CD4-positive, alpha-beta T cell treated with Interleukin-21 for 1 hour (primary cell): Measurements from ENCODE around the gene SPTLC3.
A peak's percentile ranks its signal among the peaks of the same experiment; 100 is the strongest.

ENCODE experiments used
- DNase-seq: peaks from one replicate; pipeline ENCODE4 v3.0.0-alpha.2; 2020

The SPTLC3 gene

DNA sequence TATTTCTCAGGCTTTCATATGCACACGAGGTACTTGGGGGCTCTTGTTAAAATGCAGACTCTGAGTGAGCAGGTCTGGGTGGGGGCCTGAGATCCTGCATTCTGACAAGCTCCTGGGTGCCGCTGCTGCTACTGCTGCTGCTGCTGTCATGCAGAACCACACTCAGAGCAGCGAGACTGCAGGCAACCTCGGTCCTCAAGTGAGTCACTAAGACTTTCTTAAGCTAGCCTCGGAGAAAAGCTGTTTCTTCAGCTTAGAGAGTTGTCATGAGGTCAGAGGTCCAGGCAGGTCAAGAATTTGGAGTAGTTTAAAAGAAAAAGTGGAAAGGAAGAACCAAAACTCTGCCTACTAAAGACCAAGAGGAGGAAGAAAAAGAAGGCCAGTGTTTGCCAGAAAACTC is 92.9 kb downstream of the SPTLC3 start:
- no peak for DNase-seq

DNA sequence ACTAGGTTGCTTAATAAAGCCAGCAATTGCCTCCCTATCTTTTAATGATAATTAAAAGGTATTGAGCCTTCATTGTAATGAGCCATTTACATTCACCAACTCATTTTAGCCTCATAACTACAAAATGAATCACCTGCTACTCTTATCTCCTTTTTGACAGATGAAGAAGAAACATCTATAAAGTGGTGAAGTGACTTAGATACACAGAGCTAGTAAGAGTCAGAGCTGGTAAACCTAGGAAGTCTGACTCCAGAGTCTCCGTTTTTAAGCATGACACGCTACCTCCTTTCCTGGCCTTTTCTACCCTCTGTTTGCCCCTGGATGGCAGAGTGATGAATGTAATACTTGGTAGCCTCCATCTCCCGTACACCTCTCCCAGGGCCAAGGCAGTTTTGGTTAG is 93.5 kb downstream of the SPTLC3 start:
- no peak for DNase-seq

DNA sequence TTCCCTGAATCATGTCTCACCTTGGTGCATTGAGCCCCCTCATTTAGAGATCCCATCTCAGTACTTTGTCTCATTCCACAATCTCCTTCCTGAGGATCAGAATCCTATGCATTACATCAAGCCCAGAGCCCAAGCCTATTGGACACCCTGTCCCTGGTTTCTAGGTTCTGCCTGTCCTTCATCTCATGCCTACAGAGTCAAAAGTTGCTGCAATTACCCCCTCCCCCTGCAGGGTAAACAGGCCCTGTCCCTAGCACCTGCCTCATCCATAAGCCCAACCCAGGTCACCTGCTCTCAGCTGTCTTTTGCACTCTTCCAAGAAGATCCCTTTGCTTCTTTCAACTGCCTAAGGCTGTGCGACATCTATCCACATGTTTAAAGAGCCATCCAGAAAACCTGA is 93.9 kb downstream of the SPTLC3 start:
- no peak for DNase-seq

- no peak for DNase-seq
Measured at GRCh38 chr20:13105039-13105438, 96.3 kb downstream of the SPTLC3 start.

GRCh38 chr20:13105864-13106457 is 97.2 kb downstream of the SPTLC3 start:
- DNase-seq: peak; percentile 16

DNA sequence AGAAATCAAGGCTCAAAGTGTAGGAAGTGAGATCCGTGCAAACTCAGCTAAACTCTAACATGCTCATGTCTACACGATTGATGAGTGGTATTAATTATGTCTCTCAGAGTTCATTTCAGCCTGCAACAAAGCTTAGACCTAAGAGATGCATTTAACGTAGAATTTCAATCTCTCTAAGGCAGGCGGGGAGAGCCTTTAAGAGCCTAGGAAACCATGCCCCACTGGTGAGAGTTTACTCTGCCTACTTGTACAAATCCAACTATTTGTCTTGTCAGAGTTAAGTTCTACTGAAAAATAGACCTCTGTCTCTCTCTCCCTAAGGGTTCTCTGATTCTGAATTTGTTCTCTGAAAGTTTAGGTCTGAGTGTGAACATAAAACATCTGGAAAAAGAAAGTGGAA is 100.9 kb downstream of the SPTLC3 start:
- DNase-seq: no peak

- no peak for DNase-seq
Measured at GRCh38 chr20:13110796-13111195, 102.0 kb downstream of the SPTLC3 start.

- no peak for DNase-seq
Measured at GRCh38 chr20:13111249-13111911, 102.6 kb downstream of the SPTLC3 start.

DNA sequence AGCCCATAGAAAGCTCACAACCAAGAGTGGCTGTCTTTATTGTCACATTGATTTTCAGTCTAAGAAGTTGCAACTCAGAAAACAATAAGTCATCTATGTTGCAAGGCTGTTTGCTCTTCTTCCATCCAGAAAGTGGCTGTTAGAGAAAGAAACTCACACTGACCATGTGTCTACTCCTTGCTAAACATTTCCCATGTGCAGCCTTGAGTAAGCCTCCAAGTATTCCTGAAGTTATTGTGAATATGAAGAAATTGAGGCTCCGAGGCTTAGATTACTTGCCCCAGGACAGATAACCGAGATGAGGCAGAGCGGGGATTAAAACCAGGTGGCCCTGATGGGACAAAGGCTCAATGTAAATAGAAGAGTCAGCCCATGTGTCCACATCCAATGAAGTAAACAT is 105.0 kb downstream of the SPTLC3 start:
- DNase-seq: no peak

- DNase-seq: no peak
Measured at GRCh38 chr20:13117200-13117599, 108.4 kb downstream of the SPTLC3 start.

DNA sequence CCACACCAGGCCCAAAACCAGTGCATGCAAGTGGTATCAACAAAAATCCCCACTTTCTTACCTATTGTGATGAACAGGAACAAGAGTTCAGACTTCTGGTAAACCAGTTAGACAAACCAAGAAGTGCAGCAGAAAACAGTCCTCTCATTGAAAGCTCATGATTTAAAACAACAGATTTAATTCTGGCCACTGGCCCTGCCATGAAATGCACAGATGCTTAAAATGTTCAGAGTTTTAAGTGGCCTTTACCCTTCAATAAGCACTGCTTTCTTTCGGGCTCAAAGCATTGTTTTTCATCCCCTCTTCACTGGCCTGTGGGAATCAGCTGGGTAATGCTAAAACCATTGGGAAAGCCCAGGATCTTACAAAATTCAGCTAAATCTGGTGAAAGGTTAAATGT is 109.9 kb downstream of the SPTLC3 start:
- no peak for DNase-seq

- DNase-seq: peak; percentile 72
Measured at GRCh38 chr20:13119583-13119982, 110.8 kb downstream of the SPTLC3 start.

DNA sequence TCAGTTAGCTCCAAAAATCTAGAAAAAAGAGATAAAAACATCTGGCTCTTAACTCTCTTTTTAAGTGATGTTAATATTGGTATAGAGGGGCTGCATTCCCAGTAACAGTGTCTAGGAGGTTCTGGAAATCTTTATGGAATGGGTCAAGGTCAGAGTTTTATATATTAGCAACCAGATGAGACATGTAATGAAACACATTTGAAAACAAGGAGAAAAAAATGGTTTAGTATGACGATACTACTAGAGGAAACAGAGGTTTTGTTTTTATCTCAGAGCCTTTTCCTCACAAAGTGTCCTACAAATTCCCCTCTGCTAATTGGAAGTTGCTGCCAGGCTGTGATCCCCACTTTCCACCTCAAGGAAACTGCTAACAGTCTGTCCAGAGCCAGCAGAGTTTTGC is 111.7 kb downstream of the SPTLC3 start:
- no peak for DNase-seq

GRCh38 chr20:13121840-13122515 is 113.2 kb downstream of the SPTLC3 start:
- DNase-seq: no peak

DNA sequence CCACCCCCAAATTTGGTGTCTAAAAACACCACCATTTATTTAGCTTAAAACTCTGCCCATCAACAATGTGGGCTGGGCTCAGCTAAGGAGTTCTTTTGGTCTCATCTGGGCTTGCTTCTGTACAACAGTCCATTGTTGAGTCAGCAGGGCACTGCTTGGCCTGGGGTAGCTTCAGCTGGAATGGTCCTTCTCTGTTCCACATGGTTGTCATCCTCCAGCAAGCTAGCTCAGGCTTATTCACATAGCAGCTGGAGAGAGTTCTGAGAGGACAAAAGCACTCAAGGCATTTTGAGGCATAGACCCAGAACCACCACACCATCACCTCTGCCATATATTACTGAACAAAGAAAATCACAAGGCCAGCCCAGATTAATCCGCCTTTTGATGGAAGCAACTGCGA is 116.7 kb downstream of the SPTLC3 start:
- DNase-seq: no peak

DNA sequence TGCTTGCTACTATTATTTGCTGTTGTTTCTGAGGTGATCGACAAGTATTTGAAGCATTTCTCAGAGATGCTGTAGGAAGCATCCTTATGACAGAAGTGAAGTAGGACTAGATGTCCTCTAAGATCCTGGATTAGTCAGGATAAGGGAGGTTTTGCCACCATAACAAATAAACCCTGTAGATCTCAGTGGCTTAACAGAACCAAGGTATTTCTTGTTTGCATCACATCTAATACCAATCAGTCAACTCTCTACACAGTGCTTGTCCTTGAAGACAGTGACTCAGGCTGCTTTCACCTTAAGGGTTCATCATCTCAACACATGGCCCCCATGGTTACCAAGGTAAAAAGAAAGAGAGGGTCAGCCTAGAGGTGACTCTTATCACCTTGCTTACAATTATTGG is 119.4 kb downstream of the SPTLC3 start:
- no peak for DNase-seq

DNA sequence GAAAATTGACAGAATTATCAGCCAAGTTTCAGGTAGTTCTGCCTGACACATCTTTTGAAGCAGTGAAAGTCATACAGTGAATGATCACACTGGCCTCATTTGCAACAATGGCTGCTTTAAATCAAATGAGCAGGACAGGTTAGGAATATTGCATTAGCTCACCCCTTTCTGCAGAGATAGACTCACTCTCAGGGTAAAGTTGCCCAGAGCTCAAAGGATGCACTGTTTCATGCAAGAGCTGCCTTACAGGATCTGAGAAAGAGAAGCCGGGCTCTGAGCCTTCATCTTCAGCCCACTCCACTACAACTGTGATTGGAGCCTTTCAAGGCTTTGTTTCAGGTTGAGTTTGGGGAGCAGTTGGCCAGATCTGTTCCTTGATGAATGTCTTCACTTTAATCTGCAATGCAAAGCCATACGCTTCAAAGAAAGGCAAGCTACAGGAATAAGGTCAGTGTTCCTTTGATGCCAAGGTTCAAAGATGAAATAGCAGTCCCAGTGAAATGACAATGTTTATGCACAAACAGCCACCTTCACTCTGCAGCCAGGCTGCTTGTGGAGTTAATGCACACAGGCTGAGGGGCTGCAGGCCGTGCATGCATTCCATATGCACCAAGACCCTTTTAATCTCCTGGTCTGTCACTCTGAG is 121.4 kb downstream of the SPTLC3 start:
- DNase-seq: no peak

DNA sequence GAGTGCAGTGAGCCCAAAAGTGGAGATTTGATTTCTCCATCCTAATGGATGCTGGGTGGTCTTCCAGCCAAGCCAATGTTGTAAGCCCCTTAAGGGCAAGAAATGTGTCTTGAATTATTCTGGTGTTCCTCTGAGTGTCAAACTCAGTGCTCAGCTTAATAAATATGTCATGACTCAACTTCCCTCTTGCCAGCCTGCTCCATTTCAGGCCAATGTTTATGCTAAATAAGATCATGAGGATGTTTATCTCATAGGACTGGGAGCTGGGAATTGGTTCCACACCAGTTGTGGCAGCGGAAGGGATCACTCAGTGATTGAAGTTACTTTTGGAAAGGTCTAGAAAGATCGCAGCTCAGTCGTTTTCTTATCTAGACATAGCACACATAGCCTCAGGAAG is 121.9 kb downstream of the SPTLC3 start:
- no peak for DNase-seq

DNA sequence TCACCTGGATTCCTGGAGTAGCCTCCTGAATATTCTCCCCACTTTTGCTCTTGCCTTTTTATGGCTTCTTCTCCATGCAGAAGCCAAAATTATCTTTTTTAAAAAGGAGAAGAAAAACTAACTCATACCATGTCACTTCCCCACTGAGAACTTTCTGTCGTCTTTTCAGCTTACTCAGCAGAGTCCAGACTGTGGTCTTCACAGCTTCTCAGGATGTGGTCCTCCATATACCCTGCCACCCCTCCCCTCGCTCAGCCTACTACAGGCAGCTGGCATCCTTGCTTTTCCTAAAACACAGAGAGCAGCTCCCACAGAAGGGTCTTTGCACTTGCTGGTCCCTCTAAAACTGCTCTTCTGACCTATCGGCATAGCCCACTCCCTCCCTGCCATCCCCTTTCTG is 122.9 kb downstream of the SPTLC3 start:
- DNase-seq: no peak

DNA sequence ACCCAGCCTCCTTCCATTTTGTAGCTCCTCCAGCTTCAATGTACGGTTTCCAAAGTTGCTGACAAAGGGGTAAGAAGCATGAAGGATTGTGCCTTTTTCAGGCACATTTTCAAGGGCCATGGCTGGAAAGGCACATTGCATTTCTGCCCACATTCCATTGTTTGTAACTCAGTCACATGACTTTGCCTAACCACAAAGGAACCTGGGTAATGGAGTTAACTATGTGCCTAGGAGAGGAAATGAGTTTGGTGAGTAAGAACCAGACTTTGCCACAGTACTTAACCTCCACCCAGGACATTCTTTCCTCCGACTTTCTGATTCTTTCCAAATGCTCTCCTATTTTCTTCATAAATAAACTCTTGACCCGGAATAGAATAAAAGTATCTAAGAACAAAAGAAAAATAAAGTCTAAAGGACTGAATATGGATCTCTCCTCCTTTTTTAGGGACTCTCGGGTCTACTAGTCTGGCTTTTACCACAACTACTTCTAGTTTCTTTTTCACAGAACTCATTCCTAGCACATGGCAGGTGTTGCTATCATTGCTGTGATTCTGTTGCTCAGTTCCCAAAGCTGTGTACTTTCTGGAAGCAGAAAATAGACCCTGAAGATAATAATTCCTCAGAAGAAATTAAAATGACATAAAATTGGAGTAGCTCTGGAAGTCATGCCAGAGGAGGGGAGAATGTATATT is 130.8 kb downstream of the SPTLC3 start:
- DNase-seq: no peak

GRCh38 chr20:13140201-13140600 is 131.4 kb downstream of the SPTLC3 start:
- no peak for DNase-seq

DNA sequence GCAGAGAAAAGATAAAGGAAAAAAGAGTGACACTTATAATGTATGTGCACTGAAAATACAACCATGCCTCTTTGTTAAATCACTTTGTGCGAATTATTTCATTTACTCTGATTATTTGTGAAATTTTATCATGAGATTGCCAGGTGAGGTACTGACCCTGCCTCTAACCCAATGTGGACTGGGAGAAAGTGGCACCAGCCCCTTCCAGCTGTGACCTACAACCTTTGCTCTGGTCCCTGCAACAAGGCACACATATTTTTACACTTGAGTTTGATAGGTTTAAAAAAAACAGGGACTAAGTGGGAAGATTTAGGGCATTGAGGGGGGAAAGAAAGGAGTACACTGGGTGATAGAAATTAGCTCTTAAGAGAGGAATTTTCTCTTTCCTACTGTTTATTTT is 132.0 kb downstream of the SPTLC3 start:
- no peak for DNase-seq

GRCh38 chr20:13141546-13141945 is 132.8 kb downstream of the SPTLC3 start:
- no peak for DNase-seq
